Left hindlimb (tissue), 1 donor: Measurements from ENCODE around the gene KIF9.
"Not testable (repeated sequence)": the region's sequence is repeated elsewhere in the genome, so short reads cannot be mapped to it uniquely, and the experiment has no call there.

Source experiments
- DNase-seq: peaks from one replicate; pipeline ENCODE4 v3.0.0-alpha.2; 2018

KIF9 gene

DNA sequence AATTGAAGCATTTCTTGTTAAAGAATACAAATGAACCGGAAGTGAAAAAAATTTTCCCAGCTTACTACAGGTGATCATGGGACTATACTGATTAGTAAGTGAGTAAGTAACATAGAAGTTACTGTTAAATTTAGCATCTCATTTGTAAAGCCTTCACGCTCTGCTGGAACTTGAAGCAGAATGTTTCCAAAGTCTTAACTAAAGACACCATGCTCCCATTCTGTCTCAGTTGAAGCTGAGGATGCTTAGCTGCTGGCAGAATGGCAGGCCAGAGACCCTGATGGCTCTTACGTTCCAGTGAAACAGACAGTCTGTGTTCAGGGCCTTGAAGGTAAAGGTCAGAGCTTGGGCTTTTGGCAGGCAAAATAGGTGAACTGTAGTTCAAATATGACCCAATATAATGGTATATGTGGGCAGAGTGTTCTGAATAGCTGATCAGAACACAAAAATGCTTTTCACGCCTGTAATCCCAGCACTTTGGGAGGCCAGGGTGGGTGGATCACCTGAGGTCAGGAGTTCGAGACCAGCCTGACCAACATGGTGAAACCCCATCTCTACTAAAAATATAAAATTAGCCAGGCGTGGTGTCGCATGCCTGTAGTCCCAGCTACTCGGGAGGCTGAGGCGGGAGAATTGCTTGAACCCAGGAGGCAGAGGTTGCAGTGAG, 9.3 kb upstream of the KIF9 start:
- DNase-seq, result not testable (repeated sequence)

DNA sequence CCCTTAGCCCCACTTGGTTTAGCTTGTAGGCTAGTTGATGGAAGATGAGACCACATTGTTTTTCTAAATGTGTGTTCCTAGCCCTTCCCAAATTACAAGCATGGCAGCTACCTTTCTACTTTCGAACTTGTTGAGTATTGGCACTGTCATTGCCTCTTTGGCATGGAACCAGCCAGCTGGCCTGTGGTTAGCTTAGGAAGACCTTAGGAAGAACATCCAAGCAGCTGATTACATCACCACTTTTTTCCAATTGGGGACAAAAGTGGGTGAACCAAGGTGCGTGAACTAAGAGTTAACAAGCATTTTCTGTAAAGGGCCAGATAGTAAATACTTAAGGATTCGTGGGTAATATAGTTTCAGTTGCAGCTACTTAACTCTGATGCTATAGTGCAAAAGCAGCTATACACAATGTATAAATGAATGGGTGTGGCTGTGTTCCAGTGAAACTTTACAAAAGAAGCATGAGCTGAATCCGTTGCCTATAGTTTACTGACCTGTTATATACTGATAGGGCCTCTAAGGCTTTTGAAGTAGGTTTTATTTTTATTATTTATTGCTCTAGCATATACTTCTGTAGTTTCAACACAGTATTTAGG, 8.7 kb upstream of the KIF9 start:
- no peak for DNase-seq

DNA sequence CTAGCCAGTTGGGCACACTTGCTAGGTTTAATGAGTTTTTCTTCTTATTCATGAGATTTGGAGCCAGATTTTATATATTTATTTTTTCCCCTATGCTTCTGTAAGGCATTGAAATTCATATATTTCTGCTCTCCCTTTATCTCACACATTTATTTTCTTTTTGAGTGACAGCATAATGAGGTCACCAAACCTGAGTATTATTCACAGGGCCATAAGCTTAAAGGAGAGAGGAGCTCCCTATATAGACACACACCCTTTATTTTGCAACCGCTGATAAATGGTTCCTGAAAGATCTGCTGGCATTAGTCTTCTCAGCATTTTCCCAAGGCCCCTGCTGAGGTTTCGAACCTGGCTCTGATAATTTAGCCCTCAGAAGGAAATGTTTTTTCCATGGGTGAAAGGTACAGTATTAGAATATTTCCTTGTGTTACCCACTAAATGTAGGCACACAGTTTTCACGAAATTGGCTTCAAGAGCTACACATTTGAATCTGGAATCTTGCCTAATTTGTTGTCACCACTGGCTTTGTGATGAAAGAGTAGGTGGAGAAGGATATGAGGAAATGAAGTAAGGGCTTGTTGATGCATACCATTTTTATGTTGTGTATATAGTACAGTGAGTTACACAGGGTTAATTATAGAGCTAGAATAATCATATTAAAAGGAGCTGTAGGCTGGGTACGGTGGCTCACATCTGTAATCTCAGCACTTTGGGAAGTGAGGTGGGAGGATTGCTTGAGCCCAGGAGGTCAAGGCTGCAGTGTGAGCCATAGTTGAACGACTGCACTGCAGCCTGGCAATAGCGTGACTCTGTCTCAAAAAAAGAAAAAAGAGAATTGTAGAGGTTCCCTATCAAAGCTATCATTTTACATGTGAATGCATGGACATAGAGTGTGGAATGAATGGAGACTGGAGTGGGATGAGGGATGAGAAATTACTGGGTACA, 6.6 kb upstream of the KIF9 start:
- DNase-seq, result no peak

DNA sequence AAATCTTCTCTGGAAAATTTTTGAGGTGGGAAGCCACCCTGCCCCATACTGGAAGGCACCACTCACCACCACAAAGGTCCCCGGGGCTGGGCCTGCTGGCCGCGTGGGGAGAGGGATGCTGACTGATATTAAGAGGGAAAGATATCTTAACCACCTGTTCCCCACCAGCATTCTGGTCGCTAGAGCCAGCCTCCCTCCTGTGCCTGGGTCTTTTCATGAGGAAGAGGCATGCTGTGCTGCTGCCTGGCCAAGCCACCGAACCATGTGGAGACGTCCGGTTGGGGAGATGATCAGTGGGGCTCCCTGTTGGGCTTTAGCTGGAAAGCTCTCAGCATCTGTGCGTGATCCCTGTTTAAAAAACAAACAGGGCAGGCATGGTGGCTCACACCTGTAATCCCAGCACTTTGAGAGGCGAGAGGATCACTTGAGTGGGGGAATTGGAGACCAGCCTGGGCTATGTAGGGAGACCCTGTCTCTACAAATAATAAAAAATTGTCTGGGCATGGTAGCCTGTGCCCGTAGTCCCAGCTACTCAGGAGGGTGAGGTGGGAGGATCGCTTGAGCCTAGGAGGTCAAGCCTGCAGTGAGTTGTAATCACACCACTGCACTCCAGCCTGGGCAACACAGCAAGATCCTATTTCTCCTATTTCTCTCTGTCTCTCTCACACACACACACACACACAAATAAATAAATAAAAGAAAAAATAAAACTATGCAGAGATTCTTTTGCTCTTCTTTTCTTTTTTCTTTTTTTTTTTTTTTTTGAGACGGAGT, 1.2 kb upstream of the KIF9 start:
- peak; percentile 34 for DNase-seq

DNA sequence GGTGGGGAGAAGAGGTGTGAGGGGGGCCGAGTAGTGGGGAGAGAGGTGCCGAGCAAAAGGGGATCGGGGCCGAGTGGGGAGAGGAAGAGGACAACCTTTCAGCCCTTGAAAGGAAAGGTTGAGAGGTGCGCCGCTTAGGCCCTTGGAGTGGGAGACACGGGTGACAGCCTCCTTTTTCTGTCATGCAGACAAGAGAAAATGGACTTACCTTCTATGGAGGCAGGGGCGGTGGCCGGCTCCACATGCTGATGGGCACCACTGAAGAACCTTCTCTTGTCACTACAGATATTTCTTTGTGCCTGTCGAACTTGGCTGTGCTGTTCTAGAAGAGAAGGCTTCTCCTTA, 566 bp upstream of the KIF9 start:
- no peak for DNase-seq

DNA sequence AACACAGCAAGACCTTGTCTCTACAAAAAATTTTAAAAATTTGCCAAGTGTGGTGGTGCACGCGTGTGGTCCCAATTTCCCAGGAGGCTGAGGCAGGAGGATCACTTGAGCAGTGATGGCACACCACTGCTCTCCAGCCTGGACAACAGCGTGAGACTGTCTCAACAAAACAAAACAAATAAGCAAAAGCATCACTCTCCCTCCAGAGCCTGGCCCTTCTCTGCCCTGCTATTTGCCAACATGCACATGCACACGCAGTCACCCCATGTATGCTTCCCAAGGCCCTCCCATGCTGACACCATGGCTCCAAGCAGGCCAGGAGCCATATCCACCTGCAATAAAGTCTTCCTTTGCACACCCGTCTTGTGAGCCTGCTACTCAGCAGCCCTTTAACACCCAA, 2.1 kb downstream of the KIF9 start:
- no peak for DNase-seq

DNA sequence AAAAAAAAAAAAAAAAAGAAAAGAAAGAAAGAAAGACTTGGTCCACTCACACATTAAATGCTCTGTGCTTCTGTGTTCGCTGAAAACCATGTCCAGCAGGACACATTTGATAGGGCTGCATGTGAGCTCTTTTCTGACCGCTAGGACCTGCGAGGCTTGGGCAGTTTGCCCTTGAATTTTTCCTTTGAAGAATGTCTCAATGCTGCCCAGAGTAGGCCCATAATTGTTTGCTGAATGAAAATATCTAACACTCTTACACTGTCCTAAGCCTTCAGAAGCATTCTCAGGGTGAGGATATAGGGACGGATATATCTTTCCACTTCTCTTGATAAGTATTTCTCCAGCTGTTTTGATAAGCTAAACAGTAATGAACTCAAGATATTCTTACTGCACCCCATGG, 6.0 kb downstream of the KIF9 start:
- no peak for DNase-seq

DNA sequence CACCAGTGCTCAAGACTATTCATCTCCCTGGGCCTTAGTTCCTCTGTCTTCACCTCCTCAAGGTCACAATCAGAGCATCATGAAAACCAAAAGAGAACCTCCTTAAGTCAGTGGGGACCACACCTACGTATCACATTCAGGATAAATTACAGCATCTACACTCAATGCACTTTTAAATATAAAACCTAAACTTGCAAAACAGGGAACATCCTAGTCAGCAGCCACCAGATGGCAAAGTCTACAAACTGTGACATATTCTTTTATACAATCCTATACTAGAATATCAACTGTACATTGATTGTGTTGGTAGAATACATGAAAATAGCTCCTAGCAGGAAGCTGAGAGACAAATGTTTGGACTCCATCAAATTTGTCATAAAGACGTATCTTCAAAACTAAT, 7.9 kb downstream of the KIF9 start:
- no peak for DNase-seq

DNA sequence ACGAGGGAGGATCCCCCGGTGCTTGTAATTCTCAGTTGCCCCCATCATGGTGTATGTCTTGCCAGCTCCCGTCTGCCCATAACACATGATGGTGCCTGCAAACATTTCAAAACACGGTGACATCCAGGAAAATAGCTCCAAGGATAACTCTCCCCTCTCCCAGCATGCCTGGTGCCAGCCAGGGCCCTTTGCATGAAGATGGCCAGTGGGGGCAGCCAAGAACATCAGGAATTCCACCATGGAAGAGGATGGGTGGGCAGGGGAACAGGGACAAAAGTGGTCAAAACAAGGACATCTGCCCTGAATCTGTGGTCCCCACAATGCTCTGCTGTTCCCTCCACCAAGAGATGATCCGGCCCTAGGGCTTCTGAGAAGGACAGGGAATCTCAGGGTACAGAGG, 9.0 kb downstream of the KIF9 start:
- no peak for DNase-seq

DNA sequence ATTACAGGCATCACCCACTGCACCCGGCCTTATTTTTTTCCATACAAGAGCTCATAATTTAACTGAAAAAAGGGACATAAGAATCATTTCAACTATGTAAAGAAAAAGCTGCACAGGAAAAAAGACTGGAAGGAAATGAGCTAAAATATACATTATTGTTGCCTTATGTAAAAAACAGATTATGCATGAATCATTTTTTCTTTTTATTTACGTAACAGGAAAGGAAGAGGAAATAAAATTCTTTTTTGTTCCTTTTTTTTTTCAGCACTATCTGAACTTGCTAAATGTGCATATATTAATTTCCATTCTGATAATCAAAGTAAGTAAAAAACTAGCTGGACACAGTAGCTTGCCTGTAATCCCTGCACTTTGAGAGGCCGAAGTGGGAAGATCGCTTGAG, 12.1 kb downstream of the KIF9 start:
- no peak for DNase-seq

DNA sequence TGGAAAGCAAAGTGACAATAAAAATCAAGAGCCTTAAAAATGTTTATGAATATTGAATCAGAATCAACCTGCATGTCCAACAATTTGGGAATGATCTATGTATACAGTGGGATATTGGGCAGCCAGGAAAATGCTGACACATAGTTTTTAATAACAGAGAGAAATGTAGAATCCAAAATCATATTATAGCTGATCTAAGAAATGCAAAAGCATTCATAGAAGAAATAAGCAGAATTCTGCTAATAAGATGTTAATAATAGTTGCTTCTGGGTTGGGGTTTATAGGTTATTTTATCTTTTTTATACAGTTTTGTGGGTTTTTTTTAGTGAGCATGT, 15.1 kb downstream of the KIF9 start:
- no peak for DNase-seq

DNA sequence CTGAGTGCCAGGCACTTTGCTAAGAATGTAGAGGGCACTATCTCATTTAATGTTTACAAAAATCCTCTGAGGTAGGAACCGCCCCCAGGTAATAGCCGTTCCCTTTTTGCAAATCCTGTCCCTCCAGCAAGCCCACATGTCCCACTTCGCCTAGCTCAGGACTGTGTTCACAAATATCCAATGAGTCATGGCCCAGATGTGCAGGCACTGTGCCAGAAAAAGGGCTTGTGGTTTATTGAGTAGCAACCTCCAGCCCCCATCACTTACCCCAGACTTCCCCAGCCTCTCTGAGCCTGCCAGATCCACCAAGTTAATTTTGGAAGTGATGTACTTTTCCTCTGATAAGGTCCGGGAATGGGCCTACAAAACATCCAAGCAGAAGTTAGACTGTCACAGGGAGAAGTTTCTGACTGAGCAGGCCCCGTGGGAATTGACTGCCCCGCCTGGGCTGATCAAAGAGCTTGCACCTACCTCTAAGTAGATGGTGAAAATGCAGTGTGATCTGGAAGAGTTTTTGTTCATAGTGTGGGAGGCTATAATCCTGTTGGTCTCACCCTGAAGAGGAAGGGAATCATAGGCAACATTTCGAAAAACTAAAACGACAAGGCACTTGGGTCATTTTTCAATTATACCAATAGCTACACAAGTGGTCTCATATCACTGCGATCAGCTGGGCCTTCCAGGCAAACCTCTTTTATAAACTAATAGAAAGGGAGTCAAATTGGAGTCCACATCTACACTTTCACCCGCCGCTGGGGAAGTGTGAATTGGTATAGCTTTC, 15.7 kb downstream of the KIF9 start:
- DNase-seq, result peak; percentile 75

DNA sequence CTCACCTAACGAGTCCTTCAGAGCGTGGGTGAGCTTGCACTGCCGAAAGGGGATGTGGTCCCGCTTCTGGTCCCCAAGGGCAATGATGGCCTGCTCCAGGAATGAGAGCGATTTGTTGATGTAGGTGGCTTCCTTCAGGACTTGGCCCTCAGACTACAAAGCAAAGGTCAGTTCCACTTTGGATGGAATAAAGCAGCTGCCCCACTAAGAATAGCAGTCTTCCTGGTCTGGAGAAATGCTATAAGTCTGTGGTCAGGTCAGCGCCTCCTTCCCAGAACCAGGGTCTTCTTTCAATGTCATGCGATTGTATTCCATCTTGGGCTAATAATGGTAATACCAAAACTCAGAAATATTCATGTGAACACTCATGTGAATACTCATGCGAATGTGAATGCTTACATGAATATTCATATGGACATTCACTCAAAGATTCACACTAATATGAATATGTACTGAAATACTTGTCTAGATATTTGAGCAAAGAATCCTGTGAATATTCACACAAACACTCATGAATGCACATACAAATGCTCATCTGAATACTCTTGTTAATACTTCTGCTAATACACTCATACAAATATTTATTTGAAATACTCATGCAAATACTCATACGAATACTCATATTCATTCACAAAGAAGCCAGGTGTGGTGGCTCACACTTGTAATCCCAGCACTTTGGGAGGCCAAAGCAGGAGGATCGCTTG, 16.7 kb downstream of the KIF9 start:
- DNase-seq, result no peak

DNA sequence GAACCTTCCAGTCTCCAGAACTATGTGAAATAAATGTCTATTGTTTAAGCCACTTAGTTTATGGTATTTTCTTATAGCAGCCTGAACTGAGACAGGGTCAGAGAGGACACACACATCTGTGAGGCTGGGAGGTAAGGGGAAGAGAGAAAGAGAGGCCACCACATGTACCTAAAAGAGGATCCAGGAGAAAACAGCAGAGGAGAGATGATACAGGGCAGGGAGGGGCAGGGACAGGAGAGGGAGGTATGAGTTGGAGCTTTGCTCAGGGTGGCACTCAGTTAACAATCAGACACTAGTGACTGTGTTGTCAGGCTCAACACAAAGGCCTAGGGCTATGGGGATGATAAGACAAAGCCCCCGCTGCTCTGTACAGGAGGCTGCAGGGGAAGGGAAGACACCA, 17.6 kb downstream of the KIF9 start:
- DNase-seq, result no peak

DNA sequence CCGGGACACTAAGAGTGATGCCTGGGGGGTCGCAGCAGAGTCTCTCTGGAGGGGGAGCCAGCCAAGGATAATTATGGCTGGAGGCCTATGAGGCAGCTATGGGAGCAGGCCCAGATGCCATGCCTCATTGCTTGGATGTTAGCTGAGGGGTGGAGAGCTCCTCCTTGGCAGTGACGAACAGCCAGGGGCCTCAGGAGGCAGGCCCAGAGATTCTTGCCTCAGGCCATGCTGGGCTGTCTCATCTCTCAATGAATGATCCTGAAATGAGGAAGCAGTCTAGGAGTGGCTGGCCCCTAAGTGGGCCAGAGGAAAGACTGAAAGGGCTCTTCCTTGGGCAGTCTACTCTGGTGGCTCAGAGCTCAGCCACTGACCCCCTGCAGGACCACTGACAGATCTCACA, 21.3 kb downstream of the KIF9 start:
- no peak for DNase-seq

DNA sequence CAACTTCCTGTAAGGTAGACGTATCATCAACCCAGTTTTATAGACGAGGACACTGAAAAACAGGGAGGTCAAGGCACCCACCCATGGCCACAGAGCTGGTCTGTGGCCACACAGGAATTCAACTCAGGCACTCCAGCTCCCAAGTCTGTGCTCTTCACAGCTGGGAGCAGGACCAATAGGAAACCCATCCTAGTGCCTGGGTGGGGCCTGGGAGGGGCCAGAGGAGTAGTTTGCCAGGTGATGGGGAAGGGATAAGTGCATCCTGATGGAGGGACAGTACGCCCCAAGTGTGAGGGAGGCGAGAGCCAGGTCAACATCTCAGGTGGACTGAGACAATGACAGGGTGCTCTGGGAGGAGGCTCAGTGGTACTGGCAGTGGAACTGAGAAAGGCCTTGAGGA, 22.0 kb downstream of the KIF9 start:
- no peak for DNase-seq

DNA sequence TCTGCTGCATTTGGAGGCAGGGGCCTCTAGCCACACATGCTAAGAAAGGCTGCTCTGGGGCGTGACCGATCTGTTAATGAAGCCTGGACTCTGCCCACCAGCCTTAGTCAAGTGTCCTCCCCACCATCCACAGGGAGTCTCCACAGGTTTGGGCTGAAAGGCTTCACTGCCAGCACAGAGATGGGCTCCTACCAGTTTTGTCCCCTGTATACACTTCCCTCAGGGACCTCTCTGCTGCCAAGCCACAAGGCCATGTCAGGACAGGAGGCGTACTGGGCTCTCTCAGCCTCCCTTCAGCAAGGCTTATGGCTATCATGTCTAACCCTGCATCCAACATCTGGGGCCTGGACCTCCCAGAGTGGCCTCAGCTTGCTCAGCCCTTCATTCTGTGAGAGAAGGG, 23.5 kb downstream of the KIF9 start:
- DNase-seq, result no peak

DNA sequence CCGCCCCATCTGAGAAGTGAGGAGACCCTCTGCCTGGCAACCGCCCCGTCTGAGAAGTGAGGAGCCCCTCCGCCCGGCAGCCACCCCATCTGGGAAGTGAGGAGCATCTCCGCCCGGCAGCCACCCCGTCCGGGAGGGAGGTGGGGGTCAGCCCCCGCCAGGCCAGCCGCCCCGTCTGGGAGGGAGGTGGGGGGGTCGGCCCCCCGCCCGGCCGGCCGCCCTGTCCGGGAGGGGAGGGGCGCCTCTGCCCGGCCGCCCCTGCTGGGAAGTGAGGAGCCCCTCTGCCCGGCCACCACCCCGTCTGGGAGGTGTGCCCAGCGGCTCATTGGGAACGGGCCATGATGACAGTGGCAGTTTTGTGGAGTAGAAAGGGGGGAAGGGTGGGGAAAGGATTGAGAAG, 26.3 kb downstream of the KIF9 start:
- DNase-seq, result not testable (repeated sequence)

DNA sequence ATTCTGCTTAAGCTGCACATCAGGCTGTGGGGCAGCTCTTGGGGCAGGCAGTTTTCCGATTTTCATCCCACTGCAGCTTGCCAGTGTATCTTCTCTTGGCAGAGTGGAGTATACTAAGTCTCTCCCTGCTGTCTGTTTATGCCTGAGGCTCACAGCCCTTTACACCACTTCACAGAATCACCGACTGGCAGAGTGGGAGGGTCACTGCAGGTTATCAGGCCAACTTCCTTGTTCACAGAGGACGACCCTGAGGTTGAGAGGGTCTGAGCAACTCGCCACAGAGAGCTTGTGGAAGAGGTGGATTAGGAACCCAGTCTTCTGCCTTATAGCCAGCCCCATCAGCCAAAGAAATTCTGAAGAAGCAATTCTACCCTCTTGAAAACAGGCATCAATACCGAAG, 30.9 kb downstream of the KIF9 start:
- no peak for DNase-seq

DNA sequence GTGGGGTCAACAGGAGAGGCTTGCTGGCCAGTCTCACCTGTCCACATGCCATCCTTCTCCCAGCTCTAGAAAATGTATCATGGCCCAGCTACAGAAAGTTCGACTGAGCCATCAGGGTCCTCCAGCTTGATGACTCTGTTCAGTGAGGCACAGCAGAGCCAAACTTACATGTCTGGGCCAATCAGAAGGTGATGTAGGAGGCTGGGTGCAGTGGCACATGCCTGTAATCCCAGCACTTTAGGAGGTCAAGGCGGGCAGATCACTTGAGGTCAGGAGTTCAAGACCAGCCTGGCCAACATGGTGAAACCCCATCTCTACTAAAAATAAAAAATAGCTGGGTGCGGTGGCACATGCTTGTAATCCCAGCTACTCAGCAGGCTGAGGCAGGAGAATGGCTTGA, 31.5 kb downstream of the KIF9 start:
- not testable (repeated sequence) for DNase-seq

DNA sequence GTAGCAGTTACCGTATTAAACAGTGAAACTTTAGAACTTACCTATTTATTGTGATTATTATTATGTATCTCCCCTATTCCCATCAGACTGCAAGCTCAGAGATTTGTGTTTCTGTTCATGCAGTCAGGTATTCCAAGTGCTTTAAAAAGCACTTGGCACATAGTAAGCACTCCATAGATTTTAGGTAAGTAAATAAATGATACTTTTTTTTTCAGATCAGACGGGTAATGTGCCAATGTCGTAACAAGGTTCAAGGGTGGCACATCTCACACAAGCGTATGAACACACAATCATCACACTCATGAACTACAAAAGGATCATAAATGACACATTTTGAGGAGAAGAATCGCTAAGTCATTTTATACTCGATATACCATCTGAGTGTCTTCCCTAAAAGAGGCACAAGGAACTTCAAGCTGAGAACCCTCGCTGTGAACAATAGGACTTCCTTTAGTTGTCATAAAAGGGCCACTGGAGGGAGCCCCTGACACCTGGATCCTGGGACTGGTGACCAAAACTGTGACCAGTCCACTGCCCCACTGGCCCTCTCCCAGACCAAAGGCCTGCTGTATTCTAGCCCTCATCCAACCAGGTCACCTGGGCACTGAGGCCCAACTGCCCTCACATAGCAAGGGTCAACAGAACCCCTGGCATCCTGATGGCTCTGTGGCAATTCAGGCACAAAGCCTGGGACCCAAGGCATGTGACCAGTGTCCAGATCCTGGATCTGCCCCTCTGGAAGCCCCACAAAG, 32.1 kb downstream of the KIF9 start:
- no peak for DNase-seq
